AG08395 (cell line): ENCODE measurements around the gene CENPP.

Source experiments
- DNase-seq: peaks from one replicate; pipeline ENCODE4 v3.0.0; 2012; ENCODE audit warnings: mixed read lengths, low spot score

Gene CENPP

GRCh38 chr9:92659601-92660000, 333.8 kb downstream of the CENPP start:
- DNase-seq: no peak

- DNase-seq: no peak
Observed at GRCh38 chr9:92660266-92660665, 334.5 kb downstream of the CENPP start.

- no peak for DNase-seq
Observed at GRCh38 chr9:92661127-92661526, 335.4 kb downstream of the CENPP start.

GRCh38 chr9:92661743-92662142, 336.0 kb downstream of the CENPP start:
- DNase-seq: no peak

GRCh38 chr9:92663126-92663525, 337.4 kb downstream of the CENPP start:
- no peak for DNase-seq

- no peak for DNase-seq
Observed at GRCh38 chr9:92663951-92664350, 338.2 kb downstream of the CENPP start.

- no peak for DNase-seq
Observed at GRCh38 chr9:92664394-92665152, 338.8 kb downstream of the CENPP start.

- no peak for DNase-seq
Observed at GRCh38 chr9:92665836-92666235, 340.1 kb downstream of the CENPP start.

GRCh38 chr9:92666236-92666635, 340.5 kb downstream of the CENPP start:
- no peak for DNase-seq

GRCh38 chr9:92666912-92667532, 341.3 kb downstream of the CENPP start:
- no peak for DNase-seq

GRCh38 chr9:92668746-92669526, 343.2 kb downstream of the CENPP start:
- peak; percentile 82 for DNase-seq

GRCh38 chr9:92669527-92669889, 343.8 kb downstream of the CENPP start:
- DNase-seq: peak; percentile 45
